IMR-90 (cell line): Measurements from ENCODE around the gene RALA.

ENCODE experiments used
- CTCF ChIP-seq: conservative IDR thresholded peaks from 2 replicates; pipeline ENCODE4 v1.5.1; 2012; ENCODE audit warnings: mild to moderate bottlenecking, low read depth, low read length, improper control_type of control experiment
- POLR2A ChIP-seq: IDR thresholded peaks from 2 replicates; pipeline ENCODE4 v1.6.1; 2012; ENCODE audit warnings: mild to moderate bottlenecking, low read depth, low read length
- RCOR1 ChIP-seq: IDR thresholded peaks from 2 replicates; pipeline ENCODE4 v1.6.1; 2012; ENCODE audit warnings: mild to moderate bottlenecking, low read length, improper control_type of control experiment; ENCODE audit not compliant: insufficient replicate concordance
- SMC3 ChIP-seq: fragments of 150-350 bp; IDR thresholded peaks from 2 replicates; pipeline ENCODE4 v1.6.1; 2016; ENCODE audit warnings: low read depth, mild to moderate bottlenecking, antibody characterized with exemption, low read length, moderate library complexity

- TF ChIP-seq RCOR1 (no peak), CTCF (no peak), POLR2A (no peak), SMC3 (no peak)
Measured at GRCh38 chr7:39714447-39715091, 91.2 kb downstream of the RALA start.
